Epithelial cell of esophagus (primary cell): ENCODE data around the gene ZNF594.
"Not testable (repeated sequence)": the region's sequence is repeated elsewhere in the genome, so short reads cannot be mapped to it uniquely, and the experiment has no call there.

Experiments used
- DNase-seq: peaks from one replicate; pipeline ENCODE4 v3.0.0; 2010; ENCODE audit warnings: low read depth
- H3K4me3 ChIP-seq: 2 replicates; pipeline ENCODE4 v1.5.1; 2011; ENCODE audit warnings: mild to moderate bottlenecking, low read length, control low read depth
- CTCF ChIP-seq: IDR thresholded peaks from 2 replicates; pipeline ENCODE4 v1.5.1; 2011; ENCODE audit warnings: low read depth, mild to moderate bottlenecking, low read length, control low read depth, inconsistent platforms; ENCODE audit not compliant: insufficient read depth; ENCODE audit errors: missing control alignments

Gene ZNF594

DNA sequence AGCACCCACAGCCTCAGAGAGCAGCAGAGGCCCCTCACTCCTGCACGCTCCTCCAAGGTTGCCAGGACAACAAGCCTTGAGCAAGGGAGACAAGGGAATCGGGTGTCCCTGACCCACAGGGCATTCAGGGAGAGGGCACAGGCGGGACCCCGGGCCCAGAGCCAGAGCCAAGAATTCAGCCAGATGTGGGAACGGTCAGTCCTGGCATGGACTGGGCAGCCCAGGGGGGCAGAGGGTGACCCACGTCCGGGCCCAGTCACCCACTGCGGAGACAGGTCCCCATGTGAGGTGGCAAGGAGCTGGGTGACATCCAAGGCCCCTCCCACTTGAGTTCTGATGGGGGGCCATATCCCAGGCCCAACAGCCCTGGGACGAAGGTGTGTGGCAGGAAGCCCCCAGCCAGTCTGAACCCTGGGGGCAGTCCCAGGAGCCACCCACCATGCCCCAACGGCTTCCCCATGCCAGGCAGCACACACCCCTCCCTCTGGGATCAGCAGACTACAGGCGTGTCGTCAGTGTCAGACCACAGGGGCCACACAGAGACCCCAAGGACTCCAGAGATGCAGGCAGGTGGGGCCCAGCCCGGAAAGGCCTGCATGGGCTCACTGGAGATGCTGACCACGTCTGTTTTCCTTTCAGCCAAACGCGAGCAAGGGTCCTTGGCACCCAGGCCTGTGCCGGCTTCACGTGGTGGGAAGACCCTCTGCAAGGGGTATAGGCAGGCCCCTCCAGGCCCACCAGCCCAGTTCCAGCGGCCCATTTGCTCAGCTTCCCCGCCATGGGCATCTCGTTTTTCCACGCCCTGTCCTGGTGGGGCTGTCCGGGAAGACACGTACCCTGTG lies 52.8 kb downstream of the ZNF594 start:
- no peak for DNase-seq
- no peak overlapping the region for H3K4me3 ChIP-seq
- no peak for TF ChIP-seq CTCF

DNA sequence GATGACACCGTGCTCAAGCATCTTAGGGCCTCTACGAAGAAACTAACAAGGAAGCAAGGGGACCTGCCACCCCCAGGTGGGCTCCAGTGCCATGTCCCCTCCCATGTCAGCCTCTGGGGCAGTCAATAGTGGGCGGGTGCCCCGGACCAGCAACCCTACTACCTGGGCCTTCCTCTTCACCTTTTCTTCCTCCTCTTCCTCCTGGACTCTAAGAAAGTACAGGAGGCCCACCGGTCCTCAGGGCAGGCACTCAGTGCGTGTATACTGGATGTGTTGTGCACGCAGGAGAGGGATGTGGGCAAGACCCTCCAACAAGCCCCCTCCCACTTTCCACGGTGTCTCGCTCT lies 53.5 kb downstream of the ZNF594 start:
- not testable (repeated sequence) for H3K4me3 ChIP-seq, DNase-seq

DNA sequence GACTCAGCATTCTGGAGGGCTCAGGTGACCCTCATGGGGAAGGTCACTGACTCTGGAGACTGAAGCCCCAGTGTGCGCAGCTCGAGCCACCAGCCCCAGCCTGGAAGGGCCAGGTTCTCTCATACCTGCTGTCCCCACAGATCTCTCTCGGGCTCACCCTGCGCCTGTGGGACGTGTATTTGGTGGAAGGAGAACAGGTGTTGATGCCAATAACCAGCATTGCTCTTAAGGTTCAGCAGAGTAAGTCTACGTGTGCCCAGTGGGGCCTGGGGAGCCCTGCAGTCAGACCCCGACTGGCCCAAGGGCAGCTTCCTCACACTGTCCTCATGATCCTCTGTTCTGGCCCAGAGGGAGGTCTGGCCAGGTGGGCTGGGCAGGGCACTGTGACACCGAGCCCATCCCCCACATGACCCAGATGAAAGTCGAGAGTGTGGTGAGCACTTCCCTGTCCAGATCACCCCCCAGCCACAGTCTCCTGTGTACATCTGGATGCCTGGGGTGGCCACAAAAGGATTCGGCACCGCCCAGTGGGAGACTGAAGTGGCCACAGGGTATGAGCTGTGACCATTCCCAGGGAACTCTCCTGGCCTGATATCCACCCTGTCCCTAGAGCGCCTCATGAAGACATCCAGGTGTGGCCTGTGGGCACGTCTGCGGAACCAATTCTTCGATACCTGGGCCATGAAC lies 54.0 kb downstream of the ZNF594 start:
- H3K4me3 ChIP-seq: not testable (repeated sequence)

DNA sequence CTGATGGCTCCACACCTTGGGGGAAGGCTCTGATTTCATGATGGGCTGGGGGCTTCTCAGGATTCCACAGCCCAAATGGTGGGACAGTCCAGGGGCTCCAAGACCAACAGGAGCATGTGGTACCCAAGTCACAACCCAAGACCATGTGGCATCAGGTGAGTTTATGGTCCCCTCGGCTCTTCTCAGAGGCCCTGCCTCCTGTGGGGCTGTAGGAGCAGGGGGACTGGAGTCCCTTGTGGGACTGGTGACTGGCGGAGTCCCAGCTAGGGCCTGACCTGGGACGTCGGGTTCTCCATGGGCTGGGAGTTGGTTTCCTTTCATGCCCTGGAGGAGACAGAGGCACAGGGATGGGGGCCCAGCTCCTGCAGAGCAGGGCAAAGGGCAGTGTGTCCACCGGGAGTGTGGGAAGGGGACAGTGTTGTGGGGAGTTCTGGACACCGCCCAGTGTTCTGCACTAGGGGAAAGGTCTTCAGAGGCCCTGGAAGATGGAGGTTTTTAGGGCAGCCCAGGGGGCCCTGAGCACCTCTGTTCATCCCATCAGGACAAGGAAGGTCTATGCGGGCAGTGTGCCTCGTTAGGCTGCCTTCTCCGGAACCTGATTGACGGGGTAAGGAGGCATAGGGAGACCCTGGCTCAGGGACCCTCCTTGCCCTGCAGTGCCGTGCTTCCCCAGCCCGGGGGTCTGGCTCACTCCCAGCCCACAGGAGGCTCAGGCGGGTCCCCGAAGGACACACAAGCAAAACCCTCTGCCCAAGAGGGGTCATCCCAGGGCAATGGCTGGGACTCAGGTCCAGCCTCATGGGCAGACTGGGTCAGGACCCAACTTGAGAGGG lies 54.9 kb downstream of the ZNF594 start:
- not testable (repeated sequence) for H3K4me3 ChIP-seq, DNase-seq

More for the DNA sequence above, 54.0 kb downstream of the ZNF594 start:
- DNase-seq: not testable (repeated sequence)

- TF ChIP-seq CTCF: no peak
- no peak for DNase-seq
- H3K4me3 ChIP-seq: no peak overlapping the region
Observed at GRCh38 chr17:5135726-5136579, 55.7 kb downstream of the ZNF594 start.

GRCh38 chr17:5135131-5135712 lies 56.4 kb downstream of the ZNF594 start:
- not testable (repeated sequence) for DNase-seq

DNA sequence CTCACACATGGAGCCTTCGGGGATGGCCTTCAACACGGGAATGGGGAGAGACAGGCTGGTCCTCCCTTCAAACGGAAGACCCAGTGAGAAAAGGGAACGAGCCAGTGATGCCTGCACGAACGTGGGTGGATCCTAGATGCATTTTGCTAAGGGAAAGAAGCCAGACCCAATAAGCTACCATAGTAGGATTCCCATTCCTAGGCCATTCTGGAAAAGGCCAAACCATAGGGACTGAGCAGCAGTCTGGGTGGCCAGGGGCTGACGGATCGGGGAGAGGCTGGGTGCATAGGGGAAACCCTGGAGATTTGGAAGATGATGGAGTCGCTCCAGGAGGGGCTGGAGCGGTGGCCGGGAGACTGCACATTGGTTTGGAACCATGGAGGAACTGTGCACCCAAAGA lies 57.1 kb downstream of the ZNF594 start:
- DNase-seq, H3K4me3 ChIP-seq: not testable (repeated sequence)

More at GRCh38 chr17:5135131-5135712, 56.4 kb downstream of the ZNF594 start:
- not testable (repeated sequence) for H3K4me3 ChIP-seq

- DNase-seq, H3K4me3 ChIP-seq: not testable (repeated sequence)
Observed at GRCh38 chr17:5133961-5134360, 57.7 kb downstream of the ZNF594 start.

- no peak overlapping the region for H3K4me3 ChIP-seq
- no peak for DNase-seq
- no peak for TF ChIP-seq CTCF
Observed at GRCh38 chr17:5133311-5133710, 58.4 kb downstream of the ZNF594 start.

- H3K4me3 ChIP-seq, DNase-seq: not testable (repeated sequence)
Observed at GRCh38 chr17:5132503-5133225, 59.0 kb downstream of the ZNF594 start.

GRCh38 chr17:5131799-5132502 lies 59.7 kb downstream of the ZNF594 start:
- not testable (repeated sequence) for DNase-seq, H3K4me3 ChIP-seq
